HT1080 (cell line): ENCODE measurements around the gene RECQL. TPM values are rescaled to one million over a fixed set of nuclear protein-coding genes. Genes with fewer than 3 reads are reported as not detected.
"Not testable (repeated sequence)": the region's sequence is repeated elsewhere in the genome, so short reads cannot be mapped to it uniquely, and the experiment has no call there.

Experiments used
- DNase-seq: peaks from one replicate; pipeline ENCODE4 v3.0.0-alpha.2; 2015; ENCODE audit warnings: low read depth
- total RNA-seq: library from RNA; depleted of rRNA; stranded (reverse); fragments of >200 nt; shearing (Covaris generic); gene quantifications from 2 replicates; pipeline ENCODE4 v1.2.3, GENCODE V29; 2014

RECQL gene
- total RNA-seq, 1 experiment from 2014 or later, result 77.9 TPM

DNA sequence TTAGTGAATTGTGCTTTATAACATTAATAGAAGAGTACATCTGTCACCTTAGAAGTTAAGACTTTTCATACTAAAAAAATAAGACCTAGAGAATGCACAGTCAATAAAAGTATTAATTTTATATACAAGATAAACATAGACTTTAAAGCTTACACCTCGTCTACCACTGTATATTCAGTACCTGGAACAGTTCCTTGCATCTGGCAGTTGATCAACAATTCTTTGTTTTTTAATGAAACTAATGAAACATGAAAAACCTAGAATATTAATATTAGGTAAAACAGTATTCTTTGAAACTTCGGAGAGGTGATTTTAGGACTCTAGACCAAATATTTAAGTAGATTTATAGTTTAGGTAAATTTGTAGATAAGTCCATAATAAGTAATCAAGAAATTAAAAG is 4.5 kb upstream of the RECQL start:
- no peak for DNase-seq

DNA sequence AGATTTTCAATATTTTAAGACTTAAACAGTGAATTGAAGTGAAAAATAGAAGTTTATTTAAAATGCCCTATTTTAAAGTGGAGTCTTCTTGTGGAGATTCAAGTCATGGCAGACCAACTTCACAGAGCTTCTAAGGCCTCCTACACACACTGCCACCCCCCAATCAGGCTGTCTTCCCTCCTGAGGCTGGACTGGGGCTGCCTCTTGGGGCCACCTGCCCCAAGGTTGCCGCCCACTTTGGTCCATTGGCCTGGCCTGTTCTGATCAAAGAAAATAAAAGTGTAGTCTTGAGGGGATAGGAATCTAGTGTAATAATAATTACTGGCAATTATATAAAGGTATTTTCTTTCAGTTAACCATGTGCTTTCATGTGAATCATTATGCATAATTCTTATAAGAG is 1.4 kb upstream of the RECQL start:
- DNase-seq, result no peak

- peak; percentile 10 for DNase-seq
These were observed 695 bp upstream of the RECQL start for GRCh38 chr12:21502164-21502496.

DNA sequence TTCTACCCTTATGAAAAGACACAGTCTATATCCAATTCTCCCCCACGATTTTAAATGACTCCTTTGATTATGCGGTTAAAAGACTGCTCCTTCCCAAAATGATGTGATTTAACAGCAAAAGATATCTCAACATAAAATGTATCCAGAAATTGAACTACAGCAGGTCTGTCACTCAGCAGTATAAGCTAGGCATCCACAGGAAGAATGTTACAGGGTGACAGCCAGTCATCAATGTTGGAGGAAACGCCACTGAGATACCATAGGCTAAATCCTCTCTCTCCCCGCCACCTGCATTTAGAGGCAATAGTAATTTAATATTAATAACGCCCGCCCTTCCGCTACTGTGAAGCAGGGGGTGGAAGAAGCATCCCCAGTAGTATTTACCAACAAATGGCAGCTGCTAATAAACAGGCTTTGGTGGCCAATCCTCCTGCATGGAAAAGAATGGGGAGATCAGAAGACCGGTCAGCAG is 613 bp downstream of the RECQL start:
- DNase-seq, result no peak

DNA sequence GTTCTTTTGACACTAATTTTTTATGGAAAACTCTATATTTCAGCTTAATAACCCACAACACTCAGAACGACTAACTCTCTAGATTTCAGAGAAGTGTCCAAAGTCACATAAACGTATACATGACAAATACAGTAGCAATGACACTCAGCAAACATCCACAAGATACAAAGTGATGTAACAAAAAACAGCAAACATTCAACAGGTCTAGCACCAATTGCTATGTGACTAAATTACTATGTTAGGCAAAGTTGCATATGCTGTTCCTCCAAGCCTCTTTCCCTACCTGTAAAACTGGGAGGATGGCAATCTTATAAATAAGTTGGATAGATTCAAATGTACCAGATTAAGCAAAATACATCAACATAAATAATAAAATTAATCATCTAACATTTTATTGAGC is 1.7 kb downstream of the RECQL start:
- DNase-seq, result no peak

DNA sequence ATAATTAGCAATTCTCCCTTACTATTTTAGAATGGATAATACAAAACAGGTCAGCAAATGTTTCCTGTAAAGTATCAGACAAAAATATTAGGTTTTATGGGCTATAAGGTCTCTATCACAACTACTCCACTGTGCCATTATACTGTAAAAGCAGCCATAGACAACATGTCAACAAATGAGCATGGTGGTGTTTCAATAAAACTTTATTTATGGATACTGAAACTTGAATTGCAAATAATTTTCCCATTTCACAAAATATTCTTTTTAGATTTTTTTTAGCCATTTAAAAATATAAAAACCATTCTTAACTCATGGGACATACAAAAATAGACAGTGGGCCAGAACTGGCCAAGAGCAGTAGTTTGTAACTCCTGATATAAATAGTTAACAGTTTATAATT is 15.4 kb downstream of the RECQL start:
- no peak for DNase-seq

DNA sequence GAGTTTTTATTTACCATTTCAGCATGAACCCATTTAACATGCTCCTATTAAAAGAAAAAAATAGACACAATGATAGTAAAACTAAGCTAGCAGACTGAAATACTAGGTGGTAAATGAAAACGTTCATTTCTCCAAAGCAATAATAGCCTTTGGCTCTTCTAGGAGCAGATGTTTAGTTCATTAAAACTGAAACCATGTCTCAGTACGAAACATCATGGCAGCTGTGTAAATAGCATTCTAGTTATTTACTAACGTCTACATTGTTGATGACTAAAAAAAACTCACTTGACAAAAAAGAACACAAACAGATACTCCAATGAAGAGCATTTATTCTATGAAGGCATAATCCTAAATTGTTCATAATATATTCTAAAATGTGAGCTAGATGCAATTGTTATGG is 17.9 kb downstream of the RECQL start:
- no peak for DNase-seq

DNA sequence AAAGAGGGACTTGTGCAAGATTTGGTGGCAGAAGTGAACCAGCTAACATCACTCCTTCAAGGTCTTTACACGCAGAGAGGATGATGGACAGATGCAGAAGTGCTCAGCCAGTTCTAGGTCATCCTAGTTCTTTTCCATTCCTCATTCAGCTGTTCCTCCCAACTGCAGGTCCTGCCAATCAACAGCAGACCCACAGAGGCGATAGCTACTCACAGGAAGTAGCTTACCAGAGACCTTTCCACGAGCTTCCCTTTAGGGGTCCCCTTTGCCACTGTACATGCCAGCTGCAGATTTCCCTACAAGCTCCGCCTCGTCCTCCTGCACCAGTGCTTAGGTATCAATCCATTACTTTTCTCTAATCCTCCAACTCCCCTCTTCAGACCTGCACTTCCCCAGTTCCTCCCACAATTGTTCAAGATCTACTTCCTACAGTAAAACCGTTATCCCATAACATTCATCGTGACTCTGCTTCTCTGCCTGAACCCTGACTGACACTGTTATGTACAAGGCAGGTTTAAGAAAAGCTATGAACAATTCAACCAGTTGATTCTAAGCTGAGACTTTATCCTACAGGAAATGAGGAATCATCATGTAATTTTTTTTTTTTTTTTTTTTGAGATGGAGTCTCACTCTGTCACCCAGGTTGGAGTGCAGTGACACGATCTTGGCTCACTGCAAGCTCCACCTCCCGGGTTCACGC is 22.5 kb downstream of the RECQL start:
- peak; percentile 55 for DNase-seq

GRCh38 chr12:21476949-21477348 is 24.5 kb downstream of the RECQL start:
- DNase-seq, result peak; percentile 80

DNA sequence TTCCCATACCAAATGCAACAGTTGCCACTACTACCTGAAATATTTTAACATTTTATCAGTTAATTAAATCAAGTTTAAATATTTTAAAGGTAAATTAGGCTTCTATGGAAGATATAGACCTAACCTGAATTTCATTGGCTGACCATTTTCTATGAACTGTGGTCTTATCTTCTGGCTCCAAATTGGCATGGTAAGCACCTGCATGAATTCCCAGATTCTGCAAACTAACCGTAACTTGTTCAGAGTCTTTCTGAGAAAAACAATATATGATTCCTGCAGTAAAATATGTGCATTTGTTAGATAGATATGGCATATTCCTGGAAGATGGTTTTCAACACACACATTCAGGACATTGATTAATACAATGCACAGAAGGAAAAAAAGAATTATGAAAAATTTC is 25.9 kb downstream of the RECQL start:
- no peak for DNase-seq

DNA sequence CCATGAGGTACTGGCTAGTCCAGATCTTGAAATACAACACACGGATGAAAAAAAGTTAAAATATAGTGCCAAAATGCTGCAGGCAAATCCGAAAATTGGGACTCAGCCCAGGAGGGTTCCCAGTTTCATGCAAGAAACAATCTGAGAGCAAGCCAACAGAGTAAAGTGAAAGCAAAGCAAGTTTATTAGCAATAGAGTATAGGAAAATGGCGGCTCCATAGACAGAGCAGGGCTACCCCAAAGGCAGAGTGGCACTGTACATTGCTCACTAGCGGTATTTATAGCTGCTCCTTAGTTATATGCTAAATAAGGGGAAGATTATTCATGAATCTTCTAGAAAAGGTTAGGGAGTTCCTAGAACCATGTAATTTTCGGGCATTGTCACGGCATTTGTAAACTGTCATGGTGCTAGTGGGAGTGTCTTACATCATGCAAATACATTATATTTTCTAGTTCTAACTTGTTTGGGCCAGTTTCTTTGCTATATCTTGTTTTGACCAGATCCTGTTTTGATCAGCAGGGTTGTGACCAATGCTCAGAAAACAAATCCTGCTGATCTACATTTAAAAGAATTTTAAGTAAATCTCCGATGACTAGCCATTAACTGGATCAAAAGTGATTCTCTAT is 29.1 kb downstream of the RECQL start:
- DNase-seq, result no peak

- DNase-seq, result no peak
These were observed 30.1 kb downstream of the RECQL start for GRCh38 chr12:21471294-21471693.

- not testable (repeated sequence) for DNase-seq
These were observed 34.1 kb downstream of the RECQL start for GRCh38 chr12:21467334-21467733.

DNA sequence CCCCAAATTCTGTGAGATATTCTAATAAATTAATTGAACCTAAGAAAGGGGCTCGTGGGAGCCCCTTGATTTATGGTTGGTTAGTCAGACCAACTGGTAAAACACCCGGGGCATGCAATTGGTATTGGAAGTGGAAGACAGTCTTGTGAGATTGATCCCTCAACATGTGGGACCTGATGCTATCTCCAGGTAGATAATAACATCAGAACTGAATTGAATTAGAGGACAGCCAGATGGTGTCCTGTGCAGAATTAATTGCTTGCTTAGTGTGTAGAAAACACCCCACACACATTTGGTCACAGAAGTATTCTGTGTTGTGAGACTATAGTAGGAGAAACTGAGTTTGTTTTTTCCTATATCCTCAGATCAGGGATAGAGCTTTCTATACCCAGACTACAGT is 42.0 kb downstream of the RECQL start:
- DNase-seq, result no peak

DNA sequence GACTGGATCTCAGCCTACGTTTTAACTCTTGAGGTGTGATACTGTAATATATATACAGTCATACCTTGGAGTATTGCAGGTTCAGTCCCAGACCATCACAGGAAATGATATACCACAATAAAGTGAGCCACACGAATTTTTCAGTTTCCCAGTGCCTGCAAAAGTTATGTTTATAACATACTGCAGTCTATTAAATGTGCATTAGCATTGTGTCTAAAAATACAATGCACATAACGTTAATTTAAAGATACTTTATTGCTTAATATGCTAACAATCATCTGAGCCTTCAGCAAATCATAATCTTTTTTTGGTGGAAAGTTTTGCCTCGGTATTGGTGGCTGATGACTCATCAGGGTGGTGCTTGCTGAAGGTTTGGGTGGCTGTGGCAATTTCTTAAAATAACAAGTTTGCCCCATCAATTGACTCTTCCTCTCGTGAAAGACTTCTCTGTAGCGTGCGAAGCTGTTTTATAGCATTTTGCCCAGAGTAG is 45.1 kb downstream of the RECQL start:
- DNase-seq, result peak; percentile 11

DNA sequence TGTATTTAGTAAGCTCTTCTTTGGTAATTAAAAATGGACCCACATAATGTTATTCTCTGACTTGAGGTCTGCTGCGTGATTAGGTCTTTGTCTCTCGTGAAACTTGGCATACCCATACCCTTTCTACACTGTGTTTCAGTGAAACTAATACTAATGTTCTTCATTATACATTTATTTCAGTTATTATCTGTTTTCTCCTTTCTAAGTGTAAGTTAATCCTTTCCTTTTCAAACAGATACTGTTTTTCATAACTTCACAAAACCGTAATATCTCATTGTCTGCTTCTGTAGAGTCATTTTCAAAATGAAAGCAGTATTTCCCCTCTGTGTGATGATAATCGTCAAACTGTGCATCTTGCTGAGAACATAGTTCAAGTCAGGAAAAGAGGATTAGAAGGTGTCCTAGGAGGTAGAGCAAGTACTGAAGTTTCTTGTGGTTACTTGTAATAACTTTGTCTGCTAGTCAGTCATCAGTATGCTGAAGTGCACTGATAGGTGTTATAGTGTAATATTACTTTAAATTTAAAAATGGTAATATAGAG is 48.1 kb downstream of the RECQL start:
- no peak for DNase-seq

- peak; percentile 41 for DNase-seq
These were observed 49.9 kb downstream of the RECQL start for GRCh38 chr12:21451529-21451928.

- no peak for DNase-seq
These were observed 57.0 kb downstream of the RECQL start for GRCh38 chr12:21444193-21445146.

- DNase-seq, result no peak
These were observed 62.1 kb downstream of the RECQL start for GRCh38 chr12:21439347-21439746.

DNA sequence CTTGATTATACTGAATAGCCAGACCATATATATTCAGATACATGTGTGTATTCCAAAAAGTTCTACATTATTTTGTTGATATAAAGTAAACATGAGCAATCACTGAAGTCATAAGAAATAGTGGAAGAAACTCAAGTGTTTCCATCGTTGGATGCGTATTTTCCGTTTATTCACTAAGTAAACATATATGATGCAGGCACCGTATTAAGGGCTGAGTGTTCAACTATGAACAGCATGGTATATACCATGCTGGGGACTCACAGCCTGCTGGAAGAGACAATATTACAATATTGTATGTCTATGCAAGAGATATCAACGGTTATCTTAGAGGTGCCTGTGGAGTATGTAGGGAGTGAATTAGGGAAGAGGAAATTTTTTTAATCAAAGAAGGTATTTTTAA is 62.8 kb downstream of the RECQL start:
- DNase-seq, result no peak

GRCh38 chr12:21434699-21435098 is 66.7 kb downstream of the RECQL start:
- no peak for DNase-seq

DNA sequence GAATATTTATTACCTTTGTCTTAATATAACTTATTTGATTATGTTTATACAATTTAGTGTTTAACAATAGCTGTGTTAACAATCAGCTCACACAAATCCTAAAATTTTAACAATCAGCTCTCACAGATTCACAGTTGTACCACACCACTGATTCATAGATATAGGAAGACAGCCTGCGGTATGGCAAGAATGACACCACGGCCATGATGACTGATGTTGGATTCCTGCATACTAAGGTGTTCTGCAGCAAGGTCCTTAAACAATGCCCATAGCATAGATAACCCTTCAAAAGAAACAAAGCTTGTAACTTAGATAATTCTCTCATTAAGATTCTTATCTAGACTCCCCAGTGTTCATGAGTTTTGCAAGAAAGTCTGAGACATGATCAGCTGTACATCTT is 67.9 kb downstream of the RECQL start:
- no peak for DNase-seq
